ENCODE results near the gene NSMF.

Gene NSMF

GRCh38 chr9:137485343-137486140 lies 26.4 kb upstream of the NSMF start:
- no peak overlapping the region for H3K9ac ChIP-seq (ENCODE audit: low read length)
- no peak overlapping the region for H3K27ac ChIP-seq (ENCODE audit: low read depth, low read length, poor library complexity, severe bottlenecking)
- H4K20me1 ChIP-seq (ENCODE audit: insufficient read depth, low read length) = no peaks in the 10 kb centered on the region
- H2AFZ ChIP-seq (ENCODE audit: low read length) = no peak overlapping the region
- no peaks in the 10 kb centered on the region for H3F3A ChIP-seq (ENCODE audit: insufficient read depth, low read length)
- H3K4me3 ChIP-seq (ENCODE audit: low read depth, low read length, poor library complexity, severe bottlenecking) = no peak overlapping the region
- H3K4me1 ChIP-seq (ENCODE audit: insufficient read depth, low read length, severe bottlenecking) = no peaks in the 10 kb centered on the region
- H3K9me3 ChIP-seq (ENCODE audit: low read length) = no peaks in the 10 kb centered on the region
- no peak overlapping the region for H3K4me2 ChIP-seq (ENCODE audit: low read length)
- H3K36me3 ChIP-seq (ENCODE audit: insufficient read depth, low read length) = no peaks in the 10 kb centered on the region
- TF ChIP-seq, protein P1, sequence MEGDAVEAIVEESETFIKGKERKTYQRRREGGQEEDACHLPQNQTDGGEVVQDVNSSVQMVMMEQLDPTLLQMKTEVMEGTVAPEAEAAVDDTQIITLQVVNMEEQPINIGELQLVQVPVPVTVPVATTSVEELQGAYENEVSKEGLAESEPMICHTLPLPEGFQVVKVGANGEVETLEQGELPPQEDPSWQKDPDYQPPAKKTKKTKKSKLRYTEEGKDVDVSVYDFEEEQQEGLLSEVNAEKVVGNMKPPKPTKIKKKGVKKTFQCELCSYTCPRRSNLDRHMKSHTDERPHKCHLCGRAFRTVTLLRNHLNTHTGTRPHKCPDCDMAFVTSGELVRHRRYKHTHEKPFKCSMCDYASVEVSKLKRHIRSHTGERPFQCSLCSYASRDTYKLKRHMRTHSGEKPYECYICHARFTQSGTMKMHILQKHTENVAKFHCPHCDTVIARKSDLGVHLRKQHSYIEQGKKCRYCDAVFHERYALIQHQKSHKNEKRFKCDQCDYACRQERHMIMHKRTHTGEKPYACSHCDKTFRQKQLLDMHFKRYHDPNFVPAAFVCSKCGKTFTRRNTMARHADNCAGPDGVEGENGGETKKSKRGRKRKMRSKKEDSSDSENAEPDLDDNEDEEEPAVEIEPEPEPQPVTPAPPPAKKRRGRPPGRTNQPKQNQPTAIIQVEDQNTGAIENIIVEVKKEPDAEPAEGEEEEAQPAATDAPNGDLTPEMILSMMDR (IDR thresholded peaks at IDR 0.05; ENCODE audit: low read length) = no peak
- TF ChIP-seq EZH2 (IDR thresholded peaks at IDR 0.05; ENCODE audit: borderline replicate concordance, low read length) = no peak
- H3K79me2 ChIP-seq (ENCODE audit: insufficient read depth, low read length) = no peaks in the 10 kb centered on the region
- H3K27me3 ChIP-seq (ENCODE audit: insufficient read depth, low read length) = no peaks in the 10 kb centered on the region
- H3K9me2 ChIP-seq (ENCODE audit: low read depth, low read length) = no peaks in the 10 kb centered on the region

DNA sequence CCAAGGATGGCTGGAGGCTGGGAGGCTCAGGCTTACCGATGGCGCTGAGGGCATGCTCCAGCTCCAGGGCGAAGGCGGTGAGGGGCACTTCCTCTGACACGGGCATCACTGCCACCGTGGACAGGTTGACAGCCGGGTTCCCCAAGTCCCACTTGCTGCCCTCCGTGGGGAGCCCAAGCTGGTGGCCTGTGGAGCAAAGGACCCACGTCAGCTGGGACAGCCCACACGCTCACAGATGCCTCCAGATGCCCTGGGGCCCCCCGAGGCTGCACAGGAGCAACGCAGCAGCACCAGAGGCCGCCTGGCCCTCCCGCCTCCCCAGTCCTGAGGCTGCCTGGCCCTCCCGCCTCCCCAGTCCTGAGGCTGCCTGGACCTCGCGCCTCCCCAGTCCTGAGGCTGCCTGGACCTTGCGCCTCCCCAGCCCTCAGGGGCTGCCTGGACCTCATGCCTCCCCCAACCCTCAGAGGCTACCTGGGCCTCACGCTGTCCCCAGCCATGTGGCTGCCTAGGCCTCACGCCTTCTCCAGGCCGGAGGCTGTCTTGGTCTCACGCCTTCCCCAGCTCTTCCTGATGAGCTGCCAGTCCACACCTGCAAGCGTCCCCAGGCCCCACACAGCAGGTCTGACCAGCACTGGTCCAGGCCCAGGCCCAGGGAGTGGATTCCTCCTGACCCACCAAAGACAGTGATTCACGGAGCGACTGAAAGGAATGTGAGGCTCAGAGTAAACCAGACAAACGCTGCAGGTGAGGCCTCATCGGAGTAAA lies 25.6 kb upstream of the NSMF start:
- Histone ChIP-seq H3K27ac (ENCODE audit: low read depth, low read length, poor library complexity, severe bottlenecking) (no peak overlapping the region), H3K79me2 (ENCODE audit: insufficient read depth, low read length) (no peaks in the 10 kb centered on the region), H3K4me3 (ENCODE audit: low read depth, low read length, poor library complexity, severe bottlenecking) (no peak overlapping the region), H3K4me1 (ENCODE audit: insufficient read depth, low read length, severe bottlenecking) (no peaks in the 10 kb centered on the region), H3K36me3 (ENCODE audit: insufficient read depth, low read length) (no peaks in the 10 kb centered on the region), H3K27me3 (ENCODE audit: insufficient read depth, low read length) (no peaks in the 10 kb centered on the region), H3K4me2 (ENCODE audit: low read length) (no peak overlapping the region), H3K9ac (ENCODE audit: low read length) (no peak overlapping the region), H3K9me2 (ENCODE audit: low read depth, low read length) (no peaks in the 10 kb centered on the region), H3K9me3 (ENCODE audit: low read length) (no peaks in the 10 kb centered on the region), H3F3A (ENCODE audit: insufficient read depth, low read length) (no peaks in the 10 kb centered on the region), H4K20me1 (ENCODE audit: insufficient read depth, low read length) (no peaks in the 10 kb centered on the region), H2AFZ (ENCODE audit: low read length) (no peak overlapping the region)
- TF ChIP-seq EZH2 (IDR thresholded peaks at IDR 0.05; ENCODE audit: borderline replicate concordance, low read length) = no peak
- TF ChIP-seq, protein P1 (IDR thresholded peaks at IDR 0.05; ENCODE audit: low read length) = no peak

- H3K4me3 ChIP-seq (ENCODE audit: low read depth, low read length, poor library complexity, severe bottlenecking) = no peak overlapping the region
- no peak overlapping the region for H2AFZ ChIP-seq (ENCODE audit: low read length)
- no peak overlapping the region for H3K4me2 ChIP-seq (ENCODE audit: low read length)
- TF ChIP-seq, protein P1 (IDR thresholded peaks at IDR 0.05; ENCODE audit: low read length) = no peak
- TF ChIP-seq EZH2 (IDR thresholded peaks at IDR 0.05; ENCODE audit: borderline replicate concordance, low read length) = no peak
- no peaks in the 10 kb centered on the region for H3K79me2 ChIP-seq (ENCODE audit: insufficient read depth, low read length)
- H3F3A ChIP-seq (ENCODE audit: insufficient read depth, low read length) = no peaks in the 10 kb centered on the region
- H3K9ac ChIP-seq (ENCODE audit: low read length) = no peak overlapping the region
- H3K27me3 ChIP-seq (ENCODE audit: insufficient read depth, low read length) = no peaks in the 10 kb centered on the region
- no peak overlapping the region for H3K27ac ChIP-seq (ENCODE audit: low read depth, low read length, poor library complexity, severe bottlenecking)
- no peaks in the 10 kb centered on the region for H3K4me1 ChIP-seq (ENCODE audit: insufficient read depth, low read length, severe bottlenecking)
- H3K9me3 ChIP-seq (ENCODE audit: low read length) = no peaks in the 10 kb centered on the region
- no peaks in the 10 kb centered on the region for H3K36me3 ChIP-seq (ENCODE audit: insufficient read depth, low read length)
- no peaks in the 10 kb centered on the region for H3K9me2 ChIP-seq (ENCODE audit: low read depth, low read length)
- no peaks in the 10 kb centered on the region for H4K20me1 ChIP-seq (ENCODE audit: insufficient read depth, low read length)
Observed at GRCh38 chr9:137482094-137482781, 23.1 kb upstream of the NSMF start.
